K562 (cell line): ENCODE data around the gene CR2. TPM values are rescaled to one million over a fixed set of nuclear protein-coding genes. Genes with fewer than 3 reads are reported as not detected.

ENCODE experiments used
- ATAC-seq: fragments of 200-7000 bp; cut with Tn5 transposase; 3 replicates; pipeline ENCODE4 v1.9.1; 2020; ENCODE audit warnings: moderate library complexity
- BruUV-seq: library from RNA; stranded (reverse); fragments of 400-500 nt; replicated peaks from 2 replicates; lab custom pipeline; 2021; lab: Mats Ljungman, UMichigan
- CTCF ChIA-PET: fragments of 300-600 bp; formaldehyde crosslinking; extraction: SDS; loops from one replicate; lab custom pipeline; 2021; ENCODE audit warnings: low intra/inter-chr PET ratio; lab: Yijun Ruan, JAX
- POLR2A ChIA-PET: fragments of 300-600, 350-650 bp; sonication (Branson Sonifier 250); formaldehyde crosslinking; extraction: SDS; loops from one replicate; lab custom pipeline; 2021; ENCODE audit warnings: antibody characterized with exemption, inconsistent platforms; lab: Yijun Ruan, JAX
- DNase-seq, 4 experiments: peaks; one replicate each; pipeline versions ENCODE4 v3.0.0 to v3.0.0-alpha.2; 2011 to 2018; ENCODE audit warnings: low spot score in 3 of 4, mixed read lengths in 3 of 4; ENCODE audit errors: extremely low read depth in 1 of 4
- FAIRE-seq: peaks from 2 replicates; lab custom pipeline; 2011; peaks lifted over from hg19 to GRCh38; lab: Jason Lieb, UNC
- H2AFZ ChIP-seq: 2 replicates; pipeline ENCODE4 v1.6.0; 2011; ENCODE audit warnings: low read depth, low read length, control low read depth, inconsistent platforms
- H3K27ac ChIP-seq: fragments of 200-600 bp; 3 replicates; pipeline ENCODE4 v1.8.0; 2011; ENCODE audit warnings: low read depth, mild to moderate bottlenecking, control low read depth, inconsistent platforms, low read length, moderate library complexity, mixed read lengths; ENCODE audit errors: extremely low read depth
- H3K27me3 ChIP-seq, 2 experiments: fragments of 300-600 bp in 1 of 2; 2 replicates in 1 of 2; 3 replicates in 1 of 2; pipeline versions ENCODE4 v1.6.0 to v1.8.0; 2011; ENCODE audit warnings: inconsistent platforms in 2 of 2, low read length in 2 of 2, mild to moderate bottlenecking in 1 of 2, mixed read lengths in 1 of 2, moderate library complexity in 1 of 2; ENCODE audit not compliant: control insufficient read depth in 2 of 2, insufficient read depth in 2 of 2
- H3K36me3 ChIP-seq: fragments of 300-600 bp; 3 replicates; pipeline ENCODE4 v1.8.0; 2011; ENCODE audit warnings: mild to moderate bottlenecking, low read length, inconsistent platforms; ENCODE audit not compliant: control insufficient read depth, insufficient read depth
- H3K4me1 ChIP-seq, 2 experiments: fragments of 200-600 bp in 1 of 2; replicated peaks in 1 of 2; 2 replicates in 1 of 2; 3 replicates in 1 of 2; pipeline versions ENCODE4 v1.5.1 to v1.8.0; 2011; ENCODE audit warnings: inconsistent platforms in 2 of 2, low read length in 2 of 2, mild to moderate bottlenecking in 1 of 2, mixed read lengths in 1 of 2, moderate library complexity in 1 of 2; ENCODE audit not compliant: control insufficient read depth in 2 of 2, insufficient read depth in 2 of 2
- H3K4me2 ChIP-seq: 2 replicates; pipeline ENCODE4 v1.6.1; 2011; ENCODE audit warnings: low read length, control low read depth, inconsistent platforms, mixed read lengths; ENCODE audit not compliant: insufficient read depth
- H3K4me3 ChIP-seq: fragments of 200-600 bp; sonication (generic), shearing (Covaris generic); 2 replicates; pipeline ENCODE4 v1.5.1; 2016; ENCODE audit warnings: control low read depth, inconsistent platforms
- H3K79me2 ChIP-seq: fragments of 200-600 bp; 3 replicates; pipeline ENCODE4 v1.8.0; 2011; ENCODE audit warnings: low read length, inconsistent platforms; ENCODE audit not compliant: control insufficient read depth, insufficient read depth
- H3K9ac ChIP-seq, 2 experiments: 2 replicates each; pipeline versions ENCODE4 v1.6.0 to v1.6.1; 2011; ENCODE audit warnings: low read depth in 2 of 2, low read length in 2 of 2, control low read depth in 1 of 2, inconsistent platforms in 1 of 2, mild to moderate bottlenecking in 1 of 2, mixed read lengths in 1 of 2; ENCODE audit not compliant: insufficient read depth in 1 of 2
- H3K9me1 ChIP-seq: one replicate; pipeline ENCODE4 v1.6.0; 2011; ENCODE audit warnings: inconsistent platforms, mild to moderate bottlenecking, low read length, moderate library complexity; ENCODE audit not compliant: control insufficient read depth, insufficient read depth
- H3K9me3 ChIP-seq: replicated peaks from 2 replicates; pipeline ENCODE4 v1.5.1; 2011; ENCODE audit warnings: low read depth, low read length, inconsistent platforms; ENCODE audit not compliant: control insufficient read depth, insufficient read depth
- H4K20me1 ChIP-seq: replicated peaks from 2 replicates; pipeline ENCODE4 v1.6.1; 2011; ENCODE audit warnings: low read length, inconsistent platforms, mixed read lengths; ENCODE audit not compliant: control insufficient read depth, insufficient read depth
- ATF2 ChIP-seq: sonication (generic); formaldehyde crosslinking; IDR thresholded peaks from 2 replicates; pipeline ENCODE4 v1.8.1; 2022; ENCODE audit warnings: missing genetic modification reagents
- CBX2 ChIP-seq: fragments of 200-600 bp; sonication (generic); IDR thresholded peaks from one replicate; pipeline ENCODE4 v1.6.1; 2012; ENCODE audit warnings: mild to moderate bottlenecking, low read length, inconsistent platforms; ENCODE audit not compliant: insufficient read depth, poor library complexity, severe bottlenecking
- JUNB ChIP-seq: fragments of 450-650 bp; formaldehyde crosslinking; conservative IDR thresholded peaks from 2 replicates; pipeline ENCODE4 v1.4.0; 2020; ENCODE audit warnings: mild to moderate bottlenecking
- SAFB2 ChIP-seq: fragments of 200-400 bp; formaldehyde crosslinking; IDR thresholded peaks from 2 replicates; pipeline ENCODE4 v1.6.1; 2018; ENCODE audit warnings: borderline replicate concordance, low read length, low read depth, moderate library complexity; ENCODE audit not compliant: severe bottlenecking
- SETDB1 ChIP-seq: IDR thresholded peaks from one replicate; pipeline ENCODE4 v1.6.1; 2012; ENCODE audit warnings: low read length, control low read depth, inconsistent platforms
- TBL1XR1 ChIP-seq, 2 experiments: IDR thresholded peaks; 2 replicates each; pipeline ENCODE4 v1.6.1; 2012; ENCODE audit warnings: improper control_type of control experiment in 2 of 2, low read length in 2 of 2, mild to moderate bottlenecking in 1 of 2
- TRIM25 ChIP-seq: fragments of 450-650 bp; IDR thresholded peaks from 2 replicates; pipeline ENCODE4 v1.7.0; 2016; ENCODE audit warnings: borderline replicate concordance
- U2AF2 ChIP-seq: fragments of 200-400 bp; formaldehyde crosslinking; optimal IDR thresholded peaks from 2 replicates; pipeline ENCODE3; 2017; ENCODE audit warnings: low read depth, mild to moderate bottlenecking, low read length
- USF2 ChIP-seq: sonication (generic); formaldehyde crosslinking; IDR thresholded peaks from 2 replicates; pipeline ENCODE4 v1.5.0; 2020; ENCODE audit warnings: missing genetic modification reagents
- ZNF174 ChIP-seq: fragments of 250-450 bp; sonication (Bioruptor Pico); IDR thresholded peaks from 2 replicates; pipeline ENCODE4 v1.4.0; 2020; ENCODE audit warnings: mild to moderate bottlenecking
- ZNF184 ChIP-seq: sonication (generic); formaldehyde crosslinking; IDR thresholded peaks from 2 replicates; pipeline ENCODE4 v1.5.0; 2020; ENCODE audit warnings: missing genetic modification reagents
- ZNF274 ChIP-seq: IDR thresholded peaks from 2 replicates; pipeline ENCODE4 v1.6.1; 2011; ENCODE audit warnings: low read depth, mild to moderate bottlenecking, low read length, moderate library complexity, borderline replicate concordance
- WGBS: fragments of 100-300 bp; shearing (Covaris generic); methylation state at CpG from one replicate; pipeline ENCODE4 v1.1.6; 2016; ENCODE audit warnings: low coverage, mixed read lengths; ENCODE audit not compliant: insufficient coverage; ENCODE audit errors: missing lambda C conversion rate; 5-methylcytosine and 5-hydroxymethylcytosine counted together
- in situ Hi-C: fragments of 300-500 bp; cut with MboI; formaldehyde crosslinking; loops from 4 replicates; pipeline ENCODE4 v1.15.0; 2018; ENCODE audit warnings: inconsistent platforms, mixed read lengths
- intact Hi-C: fragments of 100-400 bp; cut with micrococcal nuclease; formaldehyde crosslinking; loops from 2 replicates; pipeline ENCODE4 v1.14.2; 2022
- polyA plus RNA-seq, 8 experiments: library from polyadenylated mRNA; depleted of rRNA in 4 of 8; stranded (reverse) in 5 of 8; unstranded in 3 of 8; fragments of >200 nt; fragmentation: Nextera tagmentation in 2 of 8; fragmentation: Illumina TruSeq in 1 of 8; extraction: Ambion mirVana in 2 of 8; extraction: Trizol in 1 of 8; gene quantifications; 2 replicates each; pipeline versions ENCODE4 v1.2.1 to v1.2.3, GENCODE V29; 2011 to 2014; ENCODE audit warnings: inconsistent platforms in 1 of 8, missing spikeins in 1 of 8
- total RNA-seq, 7 experiments: library from RNA; depleted of rRNA in 6 of 7; stranded (reverse); fragments of >200 nt in 6 of 7; fragmentation: Illumina TruSeq in 2 of 7; extraction: Trizol in 2 of 7; gene quantifications; 2 replicates each; pipeline versions ENCODE4 v1.2.1 to v1.2.3, GENCODE V29; 2011 to 2021; ENCODE audit warnings: low replicate concordance in 1 of 7

CR2 gene
- total and polyA plus RNA-seq, 9 of the 15 experiments (the other 6 are each of a cell fraction or from before 2014, with no cell fraction given), result 0.07 to 0.67 (median 0.37) TPM

- ATAC-seq, result no peak
- Histone ChIP-seq H3K9me1 (no peaks in the 10 kb centered on the region), H2AFZ (no peak overlapping the region), H3K4me2 (no peak overlapping the region)
- CTCF ChIA-PET, result no interaction called here
- TF ChIP-seq ZNF184 (CRISPR knock-in tag), result no peak
- TF ChIP-seq SAFB2, result no peak
- no peak for TF ChIP-seq ATF2
- TF ChIP-seq ZNF174, result no peak
- TF ChIP-seq JUNB, result no peak
- no peak for TF ChIP-seq U2AF2
- no peak for TF ChIP-seq USF2 (CRISPR knock-in tag)
- no peak for TF ChIP-seq CBX2
- no peak for TF ChIP-seq SETDB1
- no peak for TF ChIP-seq ZNF274
- TF ChIP-seq TRIM25, result no peak
- TF ChIP-seq TBL1XR1 (IDR thresholded peaks at IDR 0.05; ENCODE audit: low read length in 2 of 2), result no peak
- TF ChIP-seq, all 486 proteins: peak for 0
- intact Hi-C loops (no loop called here), in situ Hi-C loops (no loop called here)
- no peak overlapping the region for H3K9ac ChIP-seq
- POLR2A ChIA-PET, result no interaction called here
- no peak overlapping the region for H3K4me3 ChIP-seq
- H3K79me2 ChIP-seq, result no peaks in the 10 kb centered on the region
- H3K36me3 ChIP-seq, result no peaks in the 10 kb centered on the region
- H3K4me1 ChIP-seq, result no peaks in the 10 kb centered on the region
- 41% methylated on average over 1 of the region's 1 CpG for WGBS
- H4K20me1 ChIP-seq, result no peaks in the 10 kb centered on the region
- peaks cover 2% of the 10 kb centered on the region; the same call in 1 of the 2 replicates for H3K9me3 ChIP-seq
- DNase-seq, result no peak
- no peaks in the 10 kb centered on the region for H3K27me3 ChIP-seq
- no peak for FAIRE-seq
- BruUV-seq, result no TSS peak
- H3K27ac ChIP-seq, result no peak overlapping the region
Observed at GRCh38 chr1:207417076-207417475, 37.1 kb upstream of the CR2 start.
